Measurements from ENCODE around the gene MYH7B. TPM values are rescaled to one million over a fixed set of nuclear protein-coding genes. Genes with fewer than 3 reads are reported as not detected.

The MYH7B gene
- total and polyA plus RNA-seq, 8 donors = 0.15 to 1.5 (median 0.59) TPM; not detected in 2

DNA sequence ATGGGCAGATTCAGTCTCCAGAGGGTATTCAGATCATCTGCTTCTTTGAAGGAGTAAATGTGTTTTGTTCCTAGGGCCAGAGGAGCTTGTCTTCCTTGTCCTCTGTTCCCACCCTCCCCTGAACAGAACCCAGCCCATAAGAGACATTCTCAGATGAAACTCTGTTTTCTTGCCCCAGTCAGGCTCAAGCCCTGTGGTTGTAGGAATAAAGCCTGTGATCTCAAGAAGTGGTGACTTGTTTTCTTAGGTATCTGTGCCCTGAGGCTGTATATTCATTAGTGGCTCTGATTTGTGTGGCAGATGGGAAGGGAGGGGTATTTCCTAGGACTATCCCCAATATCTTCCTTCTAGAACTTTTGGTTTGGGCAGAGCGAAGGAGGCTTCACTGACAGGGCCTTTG is 27.9 kb upstream of the MYH7B start:
- DNase-seq = no peak
- H3K27me3 ChIP-seq = no peaks in the 10 kb centered on the region
- no peak overlapping the region for H3K4me3 ChIP-seq
- intact Hi-C loops (cut with DNase I; ENCODE audit: low total_unique reads) = no loop called here
- TF ChIP-seq POLR2AphosphoS5 (IDR thresholded peaks at IDR 0.05) (no peak), POLR2A (IDR thresholded peaks at IDR 0.05) (no peak), EP300 (IDR thresholded peaks at IDR 0.05) (no peak)
- TF ChIP-seq, protein P1, sequence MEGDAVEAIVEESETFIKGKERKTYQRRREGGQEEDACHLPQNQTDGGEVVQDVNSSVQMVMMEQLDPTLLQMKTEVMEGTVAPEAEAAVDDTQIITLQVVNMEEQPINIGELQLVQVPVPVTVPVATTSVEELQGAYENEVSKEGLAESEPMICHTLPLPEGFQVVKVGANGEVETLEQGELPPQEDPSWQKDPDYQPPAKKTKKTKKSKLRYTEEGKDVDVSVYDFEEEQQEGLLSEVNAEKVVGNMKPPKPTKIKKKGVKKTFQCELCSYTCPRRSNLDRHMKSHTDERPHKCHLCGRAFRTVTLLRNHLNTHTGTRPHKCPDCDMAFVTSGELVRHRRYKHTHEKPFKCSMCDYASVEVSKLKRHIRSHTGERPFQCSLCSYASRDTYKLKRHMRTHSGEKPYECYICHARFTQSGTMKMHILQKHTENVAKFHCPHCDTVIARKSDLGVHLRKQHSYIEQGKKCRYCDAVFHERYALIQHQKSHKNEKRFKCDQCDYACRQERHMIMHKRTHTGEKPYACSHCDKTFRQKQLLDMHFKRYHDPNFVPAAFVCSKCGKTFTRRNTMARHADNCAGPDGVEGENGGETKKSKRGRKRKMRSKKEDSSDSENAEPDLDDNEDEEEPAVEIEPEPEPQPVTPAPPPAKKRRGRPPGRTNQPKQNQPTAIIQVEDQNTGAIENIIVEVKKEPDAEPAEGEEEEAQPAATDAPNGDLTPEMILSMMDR (IDR thresholded peaks at IDR 0.05) = no peak
- H3K4me1 ChIP-seq = peaks cover 0 to 8% (median 3%) of the 10 kb centered on the region in 4 donors
- peak overlapping the region in 1 of 5 donors; percentile 29 for H3K27ac ChIP-seq
- peaks cover 59 to 97% (median 96%) of the 10 kb centered on the region in 4 donors for H3K36me3 ChIP-seq
- H3K9me3 ChIP-seq = no peaks in the 10 kb centered on the region
- 100% methylated on average over 1 of the region's 1 CpG for WGBS, 5 donors

GRCh38 chr20:34928411-34928810 is 27.3 kb upstream of the MYH7B start:
- Histone ChIP-seq H3K27me3 (no peaks in the 10 kb centered on the region), H3K4me3 (no peak overlapping the region), H3K36me3 (peaks cover 57 to 99% (median 94%) of the 10 kb centered on the region in 4 donors), H3K9me3 (no peaks in the 10 kb centered on the region), H3K4me1 (peaks cover 0 to 1% (median under 1%) of the 10 kb centered on the region in 4 donors), H3K27ac (no peak overlapping the region)
- intact Hi-C loops (cut with DNase I; ENCODE audit: low total_unique reads) = no loop called here
- DNase-seq = no peak
- TF ChIP-seq, protein P1 (IDR thresholded peaks at IDR 0.05) = no peak
- TF ChIP-seq EP300 (IDR thresholded peaks at IDR 0.05) (no peak), POLR2A (IDR thresholded peaks at IDR 0.05) (no peak), POLR2AphosphoS5 (IDR thresholded peaks at IDR 0.05) (no peak)
- 85 to 99% (median 92%) methylated on average over 2 of the region's 2 CpGs for WGBS, 5 donors

- peaks cover 0 to 18% (median 7%) of the 10 kb centered on the region in 4 donors for H3K4me1 ChIP-seq
- 64 to 88% (median 75%) methylated on average over 6 to 7 of the region's 7 CpGs for WGBS, 5 donors
- no peak overlapping the region for H3K4me3 ChIP-seq
- H3K9me3 ChIP-seq = no peaks in the 10 kb centered on the region
- TF ChIP-seq, protein P1 (IDR thresholded peaks at IDR 0.05) = no peak
- TF ChIP-seq POLR2AphosphoS5 (IDR thresholded peaks at IDR 0.05) = no peak
- no peak for TF ChIP-seq EP300 (IDR thresholded peaks at IDR 0.05)
- TF ChIP-seq POLR2A (IDR thresholded peaks at IDR 0.05) = no peak
- peaks cover 27 to 95% (median 83%) of the 10 kb centered on the region in 4 donors for H3K36me3 ChIP-seq
- no peak for DNase-seq
- H3K27ac ChIP-seq = no peak overlapping the region
- intact Hi-C loops (cut with DNase I; ENCODE audit: low total_unique reads) = no loop called here
- no peaks in the 10 kb centered on the region for H3K27me3 ChIP-seq
Measured at GRCh38 chr20:34931771-34932170, 23.9 kb upstream of the MYH7B start.

DNA sequence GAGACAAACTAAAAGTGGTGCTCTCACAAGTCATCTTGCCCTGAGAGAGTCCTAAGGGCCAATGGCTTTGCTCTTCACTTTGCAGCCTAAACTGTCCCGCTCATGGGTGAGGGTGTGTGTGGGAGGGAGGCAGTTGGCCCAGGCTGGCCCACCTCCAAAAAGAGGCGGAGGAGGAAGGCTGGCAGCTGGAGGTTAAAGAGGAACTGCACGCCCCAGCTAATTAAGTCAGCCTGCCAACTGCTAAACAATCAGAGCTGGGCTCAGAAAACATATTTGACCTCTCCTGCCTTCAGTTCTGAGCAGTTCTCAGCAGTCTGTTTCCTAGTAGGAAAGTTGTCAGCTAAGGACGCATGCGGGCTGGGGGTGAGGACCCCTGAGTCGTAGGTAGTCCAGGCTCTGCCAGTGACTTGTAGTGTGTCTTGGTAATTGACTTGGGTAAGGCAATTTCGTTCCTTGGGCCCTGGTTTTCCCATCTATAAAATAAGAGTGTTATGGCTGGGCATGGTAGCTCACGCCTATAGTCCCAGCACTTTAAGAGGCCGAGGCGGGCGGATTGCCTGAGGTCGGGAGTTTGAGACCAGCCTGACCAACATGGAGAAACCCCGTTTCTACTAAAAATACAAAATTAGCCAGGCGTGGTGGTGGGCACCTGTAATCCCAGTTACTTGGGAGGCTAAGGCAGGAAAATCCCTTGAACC is 17.1 kb upstream of the MYH7B start:
- Histone ChIP-seq H3K9me3 (no peaks in the 10 kb centered on the region), H3K27me3 (no peaks in the 10 kb centered on the region), H3K4me3 (no peak overlapping the region), H3K4me1 (peaks cover 18 to 54% (median 30%) of the 10 kb centered on the region in 4 donors), H3K36me3 (peaks cover 21 to 67% (median 54%) of the 10 kb centered on the region in 4 donors), H3K27ac (peak overlapping the region; percentile 61 to 79 (median 79))
- TF ChIP-seq, protein P1 (IDR thresholded peaks at IDR 0.05) = no peak
- peak; percentile 6 to 73 (median 24) for TF ChIP-seq POLR2AphosphoS5 (IDR thresholded peaks at IDR 0.05)
- intact Hi-C loops (cut with DNase I; ENCODE audit: low total_unique reads) = no loop called here
- peak; percentile 61 to 91 for DNase-seq
- 38 to 60% (median 46%) methylated on average over 14 of the region's 14 CpGs for WGBS, 5 donors
